Ascending aorta (tissue), 2 donors: Measurements from ENCODE around the gene SALL1. TPM values are rescaled to one million over a fixed set of nuclear protein-coding genes. Genes with fewer than 3 reads are reported as not detected.

Source experiments
- DNase-seq, 2 donors: peaks; one replicate each; pipeline ENCODE4 v3.0.0-alpha.2; 2019; ENCODE audit warnings: low spot score in 2 of 2
- H3K27ac ChIP-seq, 2 donors: fragments of 200-600 bp; sonication (generic); one replicate each; pipeline ENCODE4 v1.5.1; 2016 to 2017; ENCODE audit warnings: mild to moderate bottlenecking in 1 of 2
- H3K27me3 ChIP-seq: fragments of 200-600 bp; sonication (generic); one replicate; pipeline ENCODE4 v1.5.1; 2017
- H3K36me3 ChIP-seq, 2 donors: fragments of 200-600 bp; sonication (generic); one replicate each; pipeline ENCODE4 v1.5.1; 2016
- H3K4me1 ChIP-seq, 2 donors: fragments of 200-600 bp; sonication (generic); one replicate each; pipeline ENCODE4 v1.5.1; 2016 to 2017; ENCODE audit warnings: mild to moderate bottlenecking in 1 of 2
- H3K4me3 ChIP-seq, 2 donors: fragments of 200-600 bp; sonication (generic); one replicate each; pipeline ENCODE4 v1.5.1; 2016 to 2017; ENCODE audit warnings: mild to moderate bottlenecking in 1 of 2
- H3K9me3 ChIP-seq, 2 donors: fragments of 200-600 bp; sonication (generic); one replicate each; pipeline ENCODE4 v1.5.1; 2016
- intact Hi-C: fragments of 100-400 bp; cut with DNase I; formaldehyde crosslinking; loops from one replicate; pipeline ENCODE4 v1.15.1; 2023
- total RNA-seq: library from RNA; depleted of rRNA; stranded (reverse); fragments of >200 nt; gene quantifications from one replicate; pipeline ENCODE4 v1.1.0, GENCODE V29; 2016
- TF ChIP-seq, protein P1 (sequence below), 3 experiments: fragments of 200-600 bp in 2 of 3; fragments of 450-650 bp in 1 of 3; sonication (generic) in 2 of 3; IDR thresholded peaks; one replicate each; pipeline ENCODE4 v1.5.1; 2016 to 2019; ENCODE audit warnings: antibody characterized with exemption in 3 of 3, mild to moderate bottlenecking in 1 of 3, moderate library complexity in 1 of 3

Gene SALL1
- total RNA-seq, 1 donor from 2014 or later = not detected

- no peak overlapping the region for H3K27ac ChIP-seq
- TF ChIP-seq, protein P1, sequence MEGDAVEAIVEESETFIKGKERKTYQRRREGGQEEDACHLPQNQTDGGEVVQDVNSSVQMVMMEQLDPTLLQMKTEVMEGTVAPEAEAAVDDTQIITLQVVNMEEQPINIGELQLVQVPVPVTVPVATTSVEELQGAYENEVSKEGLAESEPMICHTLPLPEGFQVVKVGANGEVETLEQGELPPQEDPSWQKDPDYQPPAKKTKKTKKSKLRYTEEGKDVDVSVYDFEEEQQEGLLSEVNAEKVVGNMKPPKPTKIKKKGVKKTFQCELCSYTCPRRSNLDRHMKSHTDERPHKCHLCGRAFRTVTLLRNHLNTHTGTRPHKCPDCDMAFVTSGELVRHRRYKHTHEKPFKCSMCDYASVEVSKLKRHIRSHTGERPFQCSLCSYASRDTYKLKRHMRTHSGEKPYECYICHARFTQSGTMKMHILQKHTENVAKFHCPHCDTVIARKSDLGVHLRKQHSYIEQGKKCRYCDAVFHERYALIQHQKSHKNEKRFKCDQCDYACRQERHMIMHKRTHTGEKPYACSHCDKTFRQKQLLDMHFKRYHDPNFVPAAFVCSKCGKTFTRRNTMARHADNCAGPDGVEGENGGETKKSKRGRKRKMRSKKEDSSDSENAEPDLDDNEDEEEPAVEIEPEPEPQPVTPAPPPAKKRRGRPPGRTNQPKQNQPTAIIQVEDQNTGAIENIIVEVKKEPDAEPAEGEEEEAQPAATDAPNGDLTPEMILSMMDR (IDR thresholded peaks at IDR 0.05) = no peak
- no peaks in the 10 kb centered on the region for H3K9me3 ChIP-seq
- intact Hi-C loops = no loop called here
- no peaks in the 10 kb centered on the region for H3K4me1 ChIP-seq
- no peaks in the 10 kb centered on the region for H3K27me3 ChIP-seq
- H3K4me3 ChIP-seq = no peak overlapping the region
- no peaks in the 10 kb centered on the region for H3K36me3 ChIP-seq
- DNase-seq = no peak
These were observed 34.7 kb downstream of the SALL1 start for GRCh38 chr16:51116353-51116752.

GRCh38 chr16:51114382-51114781 lies 36.7 kb downstream of the SALL1 start:
- DNase-seq = no peak
- intact Hi-C loops = no loop called here
- no peak overlapping the region for H3K4me3 ChIP-seq
- TF ChIP-seq, protein P1 (IDR thresholded peaks at IDR 0.05) = no peak
- H3K36me3 ChIP-seq = no peaks in the 10 kb centered on the region
- no peak overlapping the region for H3K27ac ChIP-seq
- H3K9me3 ChIP-seq = no peaks in the 10 kb centered on the region
- no peaks in the 10 kb centered on the region for H3K27me3 ChIP-seq
- no peaks in the 10 kb centered on the region for H3K4me1 ChIP-seq

GRCh38 chr16:51113236-51114125 lies 37.6 kb downstream of the SALL1 start:
- Histone ChIP-seq H3K9me3 (no peaks in the 10 kb centered on the region), H3K27me3 (no peaks in the 10 kb centered on the region), H3K4me3 (no peak overlapping the region), H3K27ac (no peak overlapping the region), H3K36me3 (no peaks in the 10 kb centered on the region), H3K4me1 (no peaks in the 10 kb centered on the region)
- no peak for DNase-seq
- intact Hi-C loops = no loop called here
- TF ChIP-seq, protein P1 (IDR thresholded peaks at IDR 0.05) = no peak

DNA sequence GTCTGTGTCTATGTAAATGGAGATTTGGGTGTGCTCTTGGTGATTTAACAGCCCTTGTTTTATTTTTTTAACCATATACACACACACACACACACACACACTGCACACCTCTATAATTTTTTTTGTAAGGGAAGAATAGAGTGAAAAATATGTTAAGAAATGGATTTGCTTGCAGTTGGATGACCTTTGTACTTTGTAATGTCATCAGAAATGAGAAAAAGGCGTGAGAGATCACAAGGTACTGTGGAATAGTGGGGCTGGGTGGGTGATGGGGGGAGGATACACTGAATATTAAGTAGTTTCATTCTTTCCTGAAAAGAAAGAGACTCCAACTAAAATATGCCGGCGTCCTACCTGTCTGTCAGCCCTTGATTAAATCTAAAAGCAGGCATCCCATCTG lies 38.7 kb downstream of the SALL1 start:
- Histone ChIP-seq H3K27me3 (no peaks in the 10 kb centered on the region), H3K4me1 (no peaks in the 10 kb centered on the region), H3K36me3 (no peaks in the 10 kb centered on the region), H3K4me3 (no peak overlapping the region), H3K27ac (no peak overlapping the region), H3K9me3 (no peaks in the 10 kb centered on the region)
- no peak for DNase-seq
- TF ChIP-seq, protein P1 (IDR thresholded peaks at IDR 0.05) = no peak
- intact Hi-C loops = no loop called here

- DNase-seq = no peak
- no peak overlapping the region for H3K27ac ChIP-seq
- no peaks in the 10 kb centered on the region for H3K27me3 ChIP-seq
- H3K9me3 ChIP-seq = no peaks in the 10 kb centered on the region
- TF ChIP-seq, protein P1 (IDR thresholded peaks at IDR 0.05) = no peak
- no peak overlapping the region for H3K4me3 ChIP-seq
- no peaks in the 10 kb centered on the region for H3K36me3 ChIP-seq
- intact Hi-C loops = no loop called here
- no peaks in the 10 kb centered on the region for H3K4me1 ChIP-seq
These were observed 39.3 kb downstream of the SALL1 start for GRCh38 chr16:51111759-51112158.
